Upper lobe of left lung (tissue), 6 donors: ENCODE data around the gene TMIGD1. TPM values are rescaled to one million over a fixed set of nuclear protein-coding genes. Genes with fewer than 3 reads are reported as not detected.

ENCODE experiments used
- ATAC-seq, 2 donors: fragments of 200-7000 bp; cut with Tn5 transposase; one replicate each; pipeline ENCODE4 v1.9.1; 2022; ENCODE audit warnings: mild to moderate bottlenecking in 2 of 2, moderate library complexity in 2 of 2; ENCODE audit not compliant: low FRiP score in 2 of 2
- DNase-seq, 2 donors: peaks; one replicate each; pipeline ENCODE4 v3.0.0-alpha.2; 2019 to 2020
- H3K27ac ChIP-seq, 4 donors: fragments of 200-600 bp; sonication (generic); one replicate each; pipeline ENCODE4 v1.5.1; 2016 to 2019
- H3K27me3 ChIP-seq, 4 donors: fragments of 200-600 bp; sonication (generic); one replicate each; pipeline ENCODE4 v1.5.1; 2017 to 2019
- H3K36me3 ChIP-seq, 4 donors: fragments of 200-600 bp; sonication (generic); one replicate each; pipeline ENCODE4 v1.5.1; 2016 to 2019
- H3K4me1 ChIP-seq, 4 donors: fragments of 200-600 bp; sonication (generic); one replicate each; pipeline ENCODE4 v1.5.1; 2018 to 2019
- H3K4me3 ChIP-seq, 4 donors: fragments of 200-600 bp; sonication (generic); one replicate each; pipeline ENCODE4 v1.5.1; 2017 to 2019; ENCODE audit warnings: mild to moderate bottlenecking in 2 of 4, moderate library complexity in 1 of 4
- H3K9me3 ChIP-seq, 4 donors: fragments of 200-600 bp; sonication (generic); one replicate each; pipeline ENCODE4 v1.5.1; 2018 to 2019
- EP300 ChIP-seq, 4 donors: sonication (generic); formaldehyde crosslinking; IDR thresholded peaks; one replicate each; pipeline ENCODE4 v1.5.1; 2017; ENCODE audit warnings: antibody characterized with exemption in 4 of 4, control low read depth in 2 of 4
- POLR2A ChIP-seq, 4 donors: fragments of 450-650 bp; IDR thresholded peaks; one replicate each; pipeline ENCODE4 v1.5.1; 2016 to 2017; ENCODE audit warnings: antibody characterized with exemption in 4 of 4, mild to moderate bottlenecking in 2 of 4
- POLR2AphosphoS5 ChIP-seq, 2 donors: sonication (generic); formaldehyde crosslinking; IDR thresholded peaks; one replicate each; pipeline ENCODE4 v1.5.1; 2017; ENCODE audit warnings: antibody characterized with exemption in 2 of 2
- WGBS, 2 donors: methylation state at CpG; one replicate each; pipeline ENCODE4 v1.1.5; 2017 to 2018; 5-methylcytosine and 5-hydroxymethylcytosine counted together
- total RNA-seq, 6 donors: library from RNA; depleted of rRNA in 4 of 6; stranded (reverse); fragments of >200 nt in 4 of 6; gene quantifications; one replicate each; pipeline versions ENCODE4 v1.1.0 to v1.2.1, GENCODE V29; 2016 to 2021
- TF ChIP-seq, protein P1 (sequence below), 6 experiments: fragments of 450-650 bp in 4 of 6; fragments of 200-600 bp in 2 of 6; sonication (generic) in 2 of 6; IDR thresholded peaks; one replicate each; pipeline ENCODE4 v1.5.1; 2016 to 2019; ENCODE audit warnings: antibody characterized with exemption in 6 of 6
- donor health status: DM: no; HTN: no; CAD: no; lungs with moderate emphysema.
- donor health status: DM: no; HTN: yes; CAD: no; lungs with severe emphysema.

Gene TMIGD1
- total RNA-seq, 6 donors from 2014 or later, result not detected

DNA sequence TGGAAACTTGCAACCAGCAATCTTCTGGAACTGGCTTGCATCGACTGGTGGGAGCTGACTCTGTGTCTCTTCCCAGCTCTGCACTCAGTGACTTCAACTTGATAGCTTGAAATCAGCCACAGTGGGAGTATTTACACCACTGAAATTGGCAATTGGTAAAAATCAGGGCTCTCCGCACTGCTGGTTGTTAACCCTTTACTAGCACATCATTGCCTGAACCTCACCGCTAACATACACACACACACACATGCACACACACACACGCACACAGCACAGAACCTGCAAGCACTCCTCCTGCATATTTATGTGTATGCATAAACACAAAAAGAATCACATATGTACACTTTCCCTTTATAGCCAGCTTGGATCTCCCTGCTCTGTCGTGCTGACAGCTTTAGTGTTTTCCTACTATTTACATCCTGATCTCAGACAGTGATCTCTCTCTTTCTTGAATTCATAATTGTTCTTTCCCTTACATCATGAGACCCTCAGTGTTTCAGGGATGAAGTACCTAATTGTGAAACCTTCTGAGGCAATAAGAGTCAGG lies 7.9 kb upstream of the TMIGD1 start:
- TF ChIP-seq, protein P1, sequence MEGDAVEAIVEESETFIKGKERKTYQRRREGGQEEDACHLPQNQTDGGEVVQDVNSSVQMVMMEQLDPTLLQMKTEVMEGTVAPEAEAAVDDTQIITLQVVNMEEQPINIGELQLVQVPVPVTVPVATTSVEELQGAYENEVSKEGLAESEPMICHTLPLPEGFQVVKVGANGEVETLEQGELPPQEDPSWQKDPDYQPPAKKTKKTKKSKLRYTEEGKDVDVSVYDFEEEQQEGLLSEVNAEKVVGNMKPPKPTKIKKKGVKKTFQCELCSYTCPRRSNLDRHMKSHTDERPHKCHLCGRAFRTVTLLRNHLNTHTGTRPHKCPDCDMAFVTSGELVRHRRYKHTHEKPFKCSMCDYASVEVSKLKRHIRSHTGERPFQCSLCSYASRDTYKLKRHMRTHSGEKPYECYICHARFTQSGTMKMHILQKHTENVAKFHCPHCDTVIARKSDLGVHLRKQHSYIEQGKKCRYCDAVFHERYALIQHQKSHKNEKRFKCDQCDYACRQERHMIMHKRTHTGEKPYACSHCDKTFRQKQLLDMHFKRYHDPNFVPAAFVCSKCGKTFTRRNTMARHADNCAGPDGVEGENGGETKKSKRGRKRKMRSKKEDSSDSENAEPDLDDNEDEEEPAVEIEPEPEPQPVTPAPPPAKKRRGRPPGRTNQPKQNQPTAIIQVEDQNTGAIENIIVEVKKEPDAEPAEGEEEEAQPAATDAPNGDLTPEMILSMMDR (IDR thresholded peaks at IDR 0.05), result no peak
- no peak for TF ChIP-seq POLR2A (IDR thresholded peaks at IDR 0.05)
- TF ChIP-seq EP300 (IDR thresholded peaks at IDR 0.05), result no peak
- TF ChIP-seq POLR2AphosphoS5 (IDR thresholded peaks at IDR 0.05), result no peak
- WGBS, 2 donors, result 81% methylated on average over 5 of the region's 5 CpGs
- Histone ChIP-seq H3K4me1 (peaks cover 34 to 55% (median 43%) of the 10 kb centered on the region in 4 donors), H3K4me3 (no peak overlapping the region), H3K27me3 (no peaks in the 10 kb centered on the region), H3K36me3 (no peaks in the 10 kb centered on the region), H3K9me3 (no peaks in the 10 kb centered on the region), H3K27ac (peak overlapping the region in 2 of 4 donors; percentile 70 to 86)
- DNase-seq (no peak), ATAC-seq (no peak)

DNA sequence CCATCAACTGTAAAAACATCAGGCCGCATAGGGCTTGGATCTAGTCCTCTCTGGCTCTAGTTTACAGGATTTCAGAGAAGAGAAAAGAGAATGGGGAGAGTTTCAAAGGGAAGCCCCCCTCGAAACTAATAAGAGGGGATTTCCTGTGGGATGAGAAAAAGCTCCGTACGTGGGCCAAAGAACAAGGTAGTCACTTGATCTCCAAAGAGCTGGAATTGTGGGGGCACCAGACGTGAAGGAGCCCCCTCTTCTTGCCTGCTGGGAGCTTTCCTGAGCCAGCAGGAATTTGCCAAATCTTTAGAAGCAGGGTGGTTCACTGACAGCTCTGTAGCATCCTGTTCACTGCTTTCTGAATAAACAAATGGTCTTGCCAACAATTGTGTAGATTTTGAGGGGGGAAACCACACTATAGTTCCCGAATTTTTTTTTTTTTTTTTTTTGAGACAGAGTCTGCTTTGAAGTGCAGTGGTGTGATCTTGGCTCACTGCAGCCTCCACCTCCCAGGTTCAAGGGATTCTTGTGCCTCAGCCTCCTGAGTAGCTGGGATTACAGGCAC lies 7.0 kb upstream of the TMIGD1 start:
- Histone ChIP-seq H3K9me3 (no peaks in the 10 kb centered on the region), H3K27ac (peak overlapping the region; percentile 60 to 86 (median 74)), H3K27me3 (no peaks in the 10 kb centered on the region), H3K36me3 (no peaks in the 10 kb centered on the region), H3K4me1 (peaks cover 34 to 53% (median 40%) of the 10 kb centered on the region in 4 donors), H3K4me3 (no peak overlapping the region)
- TF ChIP-seq, protein P1 (IDR thresholded peaks at IDR 0.05), result no peak
- TF ChIP-seq POLR2A (IDR thresholded peaks at IDR 0.05) (no peak), EP300 (IDR thresholded peaks at IDR 0.05) (no peak), POLR2AphosphoS5 (IDR thresholded peaks at IDR 0.05) (no peak)
- DNase-seq (no peak), ATAC-seq (no peak)
- WGBS, 2 donors, result 28 to 35% methylated on average over 6 of the region's 6 CpGs

DNA sequence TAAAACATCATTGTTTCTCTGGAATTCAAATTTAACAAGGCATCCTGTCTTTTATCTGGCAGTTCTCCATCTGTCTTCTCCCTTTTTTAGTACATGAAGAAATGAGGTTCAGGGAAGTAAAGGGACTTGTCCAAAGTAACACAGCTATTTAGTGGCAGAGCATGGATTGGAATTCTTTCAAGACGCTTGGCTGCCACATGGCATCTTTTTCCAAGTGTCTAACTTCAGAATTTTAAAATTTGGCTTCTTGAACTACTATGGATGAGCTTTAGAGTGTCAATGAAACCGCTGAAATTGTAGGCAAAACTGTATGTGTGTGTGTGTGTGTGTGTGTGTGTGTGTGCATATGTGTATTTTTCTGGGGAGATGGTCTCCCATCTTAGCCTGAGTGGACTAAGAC lies 5.2 kb upstream of the TMIGD1 start:
- WGBS, 2 donors, result 85 to 90% methylated on average over 2 of the region's 2 CpGs
- no peak for ATAC-seq
- Histone ChIP-seq H3K27ac (peak overlapping the region in 1 of 4 donors; percentile 86), H3K27me3 (no peaks in the 10 kb centered on the region), H3K4me1 (peaks cover 18 to 36% (median 23%) of the 10 kb centered on the region in 4 donors), H3K9me3 (no peaks in the 10 kb centered on the region), H3K36me3 (no peaks in the 10 kb centered on the region), H3K4me3 (no peak overlapping the region)
- no peak for TF ChIP-seq POLR2AphosphoS5 (IDR thresholded peaks at IDR 0.05)
- TF ChIP-seq POLR2A (IDR thresholded peaks at IDR 0.05), result no peak
- no peak for TF ChIP-seq EP300 (IDR thresholded peaks at IDR 0.05)
- TF ChIP-seq, protein P1 (IDR thresholded peaks at IDR 0.05), result no peak
- no peak for DNase-seq

DNA sequence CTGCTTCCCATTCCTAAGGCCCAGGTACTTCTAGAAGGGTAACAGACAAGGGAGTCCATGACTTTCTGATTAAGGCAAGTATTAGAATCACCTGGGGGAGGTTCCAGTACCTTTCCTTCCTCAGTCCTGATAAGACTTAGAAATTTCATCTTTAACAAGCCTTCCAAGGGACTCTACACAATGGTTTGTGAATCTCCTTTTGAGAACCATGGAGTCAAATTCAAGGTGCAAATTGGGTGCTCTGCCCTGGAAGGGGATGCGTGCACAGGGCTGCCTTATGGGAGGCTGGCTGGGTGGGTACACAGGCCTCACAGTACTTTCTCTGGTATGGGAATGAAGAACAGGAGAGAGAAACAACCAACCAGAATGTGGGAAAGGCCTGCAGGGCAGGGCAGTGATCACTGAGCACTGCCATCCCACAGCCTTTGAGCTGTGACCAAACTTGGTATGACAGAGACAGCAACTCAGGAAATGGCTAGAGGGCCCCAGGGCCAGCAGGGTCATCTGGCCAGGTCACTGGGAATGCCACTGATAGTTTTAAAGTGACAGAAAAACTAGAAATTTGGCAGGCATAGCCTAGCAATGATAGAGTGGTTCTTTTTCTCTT lies 3.6 kb upstream of the TMIGD1 start:
- H3K4me1 ChIP-seq, result peaks cover 13 to 29% (median 19%) of the 10 kb centered on the region in 4 donors
- WGBS, 2 donors, result 87 to 100% methylated on average over 1 of the region's 1 CpG
- H3K27me3 ChIP-seq, result no peaks in the 10 kb centered on the region
- H3K36me3 ChIP-seq, result no peaks in the 10 kb centered on the region
- TF ChIP-seq POLR2A (IDR thresholded peaks at IDR 0.05) (no peak), EP300 (IDR thresholded peaks at IDR 0.05) (no peak), POLR2AphosphoS5 (IDR thresholded peaks at IDR 0.05) (no peak)
- TF ChIP-seq, protein P1 (IDR thresholded peaks at IDR 0.05), result no peak
- H3K9me3 ChIP-seq, result no peaks in the 10 kb centered on the region
- no peak overlapping the region for H3K4me3 ChIP-seq
- no peak overlapping the region for H3K27ac ChIP-seq
- DNase-seq (no peak), ATAC-seq (no peak)
